HG02973 (cell line): Measurements from ENCODE around the gene NIT2.
"Not testable (repeated sequence)": the region's sequence is repeated elsewhere in the genome, so short reads cannot be mapped to it uniquely, and the experiment has no call there.

Experiments
- ATAC-seq: cut with Tn5 transposase; IDR thresholded peaks from one replicate; pipeline ENCODE4 v1.9.1; 2021; ENCODE audit warnings: moderate library complexity; ENCODE audit not compliant: unreplicated experiment

Gene NIT2

DNA sequence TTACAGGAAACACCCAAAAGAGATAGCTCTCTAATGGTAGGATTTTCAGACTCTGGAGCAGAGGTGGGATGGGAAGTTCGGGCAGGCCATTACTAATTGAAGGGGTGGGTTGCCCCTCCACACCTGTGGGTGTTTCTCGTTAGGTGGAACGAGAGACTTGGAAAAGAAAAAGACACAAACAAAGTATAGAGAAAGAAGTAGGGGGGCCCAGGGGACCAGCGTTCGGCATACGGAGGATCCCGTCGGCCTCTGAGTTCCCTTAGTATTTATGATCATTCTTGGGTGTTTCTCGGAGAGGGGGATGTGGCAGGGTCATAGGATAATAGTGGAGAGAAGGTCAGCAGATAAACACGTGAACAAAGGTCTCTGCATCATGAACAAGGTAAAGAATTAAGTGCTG lies 1.7 kb downstream of the NIT2 start:
- not testable (repeated sequence) for ATAC-seq

DNA sequence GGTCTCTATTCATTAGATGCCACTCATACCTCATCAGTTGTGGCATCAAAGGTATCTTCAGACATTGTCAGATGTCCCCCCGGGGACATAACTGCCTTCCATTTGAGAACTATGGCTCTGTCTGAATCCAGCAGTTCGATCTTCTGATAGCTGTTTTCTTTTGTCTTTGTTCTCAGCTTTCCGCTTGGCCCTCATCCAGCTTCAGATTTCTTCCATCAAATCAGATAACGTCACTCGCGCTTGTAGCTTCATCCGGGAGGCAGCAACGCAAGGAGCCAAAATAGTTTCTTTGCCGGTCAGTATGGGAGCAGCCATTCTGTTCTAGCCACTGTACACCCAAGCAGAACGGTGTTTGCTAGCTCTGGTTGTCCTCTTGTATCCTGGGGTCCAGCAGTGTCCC lies 4.4 kb downstream of the NIT2 start:
- ATAC-seq, result no peak

DNA sequence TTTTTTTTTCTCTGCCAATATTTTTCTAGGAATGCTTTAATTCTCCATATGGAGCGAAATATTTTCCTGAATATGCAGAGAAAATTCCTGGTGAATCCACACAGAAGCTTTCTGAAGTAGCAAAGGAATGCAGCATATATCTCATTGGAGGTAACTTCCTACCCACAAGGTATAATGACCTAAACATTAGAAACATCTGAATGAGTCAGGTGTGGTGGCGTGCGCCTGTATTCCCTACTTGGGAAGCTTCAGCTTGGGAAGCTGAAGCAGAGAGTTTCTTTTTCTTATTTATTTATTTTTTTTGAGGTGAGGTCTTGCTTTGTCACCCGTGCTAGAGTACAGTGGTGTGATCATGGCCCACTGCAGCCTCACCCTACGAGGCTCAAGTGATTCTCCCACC lies 5.2 kb downstream of the NIT2 start:
- no peak for ATAC-seq

DNA sequence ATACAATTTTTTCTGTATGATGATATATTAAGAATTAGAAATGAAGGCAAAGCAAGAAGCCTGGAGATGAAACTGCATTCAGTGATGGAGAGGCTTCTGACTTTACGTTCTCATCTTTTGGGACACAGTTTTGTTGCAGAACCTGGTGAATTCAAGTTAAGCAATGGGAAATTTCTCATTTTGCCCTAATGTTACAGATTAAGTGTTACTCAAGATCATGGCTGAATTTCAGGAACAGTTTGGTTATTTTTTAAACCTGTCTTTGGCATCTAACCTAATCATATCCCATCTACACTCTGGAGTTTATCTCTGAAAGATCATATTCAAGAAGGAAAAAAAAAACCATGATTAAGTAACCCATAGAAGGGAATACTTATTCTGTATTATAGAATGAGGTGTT lies 6.0 kb downstream of the NIT2 start:
- ATAC-seq, result no peak

DNA sequence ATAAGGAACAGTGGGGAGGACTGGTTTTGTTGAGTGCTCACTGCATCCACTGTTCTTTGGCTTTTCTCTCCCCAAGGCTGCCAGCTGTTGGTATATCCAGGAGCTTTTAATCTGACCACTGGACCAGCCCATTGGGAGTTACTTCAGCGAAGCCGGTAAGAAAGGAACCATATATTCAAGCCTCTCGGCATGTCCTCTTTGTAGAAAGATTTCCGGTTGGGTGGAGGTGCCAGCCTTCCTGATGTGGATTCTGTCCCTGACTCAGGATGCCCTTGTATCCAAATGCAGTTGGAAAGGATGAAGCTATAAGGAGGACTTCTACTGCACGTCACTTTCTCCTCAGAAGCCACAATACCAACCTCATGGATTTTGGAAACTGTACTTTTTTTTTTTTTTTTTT lies 14.2 kb downstream of the NIT2 start:
- no peak for ATAC-seq

DNA sequence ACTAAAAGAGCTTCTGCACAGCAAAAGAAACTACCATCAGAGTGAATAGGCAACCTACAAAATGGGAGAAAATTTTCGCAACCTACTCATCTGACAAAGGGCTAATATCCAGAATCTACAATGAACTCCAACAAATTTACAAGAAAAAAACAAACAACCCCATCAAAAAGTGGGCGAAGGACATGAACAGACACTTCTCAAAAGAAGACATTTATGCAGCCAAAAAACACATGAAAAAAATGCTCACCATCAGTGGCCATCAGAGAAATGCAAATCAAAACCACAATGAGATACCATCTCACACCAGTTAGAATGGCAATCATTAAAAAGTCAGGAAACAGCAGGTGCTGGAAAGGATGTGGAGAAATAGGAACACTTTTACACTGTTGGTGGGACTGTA lies 17.2 kb downstream of the NIT2 start:
- ATAC-seq, result not testable (repeated sequence)

DNA sequence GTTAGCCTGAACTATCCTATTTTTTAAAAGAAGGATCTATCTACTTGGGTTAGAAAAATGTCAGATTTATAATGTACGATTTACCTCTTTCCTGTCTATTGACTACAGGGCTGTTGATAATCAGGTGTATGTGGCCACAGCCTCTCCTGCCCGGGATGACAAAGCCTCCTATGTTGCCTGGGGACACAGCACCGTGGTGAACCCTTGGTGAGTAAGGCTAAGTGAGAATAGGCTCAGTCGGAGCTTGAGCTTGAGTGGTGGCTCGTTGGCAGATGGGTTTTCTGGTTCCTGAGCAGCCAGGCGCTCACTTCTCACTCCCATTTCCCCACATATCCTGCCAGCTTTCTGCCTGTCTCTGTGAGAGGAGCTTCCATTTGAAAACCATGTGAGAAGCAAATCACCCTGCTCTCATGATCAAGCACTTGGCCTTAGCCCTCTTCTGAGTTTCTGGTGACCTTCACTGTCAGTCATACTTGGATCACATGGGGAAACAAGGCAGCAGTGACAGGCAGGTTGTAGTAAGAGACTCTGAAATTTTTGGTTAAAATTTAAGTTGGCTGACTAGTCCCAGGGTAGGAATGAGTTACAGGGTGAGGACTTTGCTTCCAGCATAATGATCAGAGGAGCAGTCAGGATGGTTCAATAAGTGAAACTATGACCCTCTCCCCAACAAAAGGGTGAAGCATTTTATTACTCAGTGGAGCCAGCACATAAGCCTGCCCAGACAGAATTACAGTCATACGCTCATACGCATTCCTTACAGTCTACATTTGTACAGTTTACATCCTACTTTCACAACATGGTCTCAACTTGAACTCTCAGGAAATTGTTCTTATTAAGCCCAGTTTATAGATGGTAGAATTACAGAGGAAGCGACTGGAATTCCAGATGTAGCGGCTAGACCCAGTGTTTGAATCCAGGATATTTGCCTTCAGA lies 18.0 kb downstream of the NIT2 start:
- ATAC-seq, result no peak

DNA sequence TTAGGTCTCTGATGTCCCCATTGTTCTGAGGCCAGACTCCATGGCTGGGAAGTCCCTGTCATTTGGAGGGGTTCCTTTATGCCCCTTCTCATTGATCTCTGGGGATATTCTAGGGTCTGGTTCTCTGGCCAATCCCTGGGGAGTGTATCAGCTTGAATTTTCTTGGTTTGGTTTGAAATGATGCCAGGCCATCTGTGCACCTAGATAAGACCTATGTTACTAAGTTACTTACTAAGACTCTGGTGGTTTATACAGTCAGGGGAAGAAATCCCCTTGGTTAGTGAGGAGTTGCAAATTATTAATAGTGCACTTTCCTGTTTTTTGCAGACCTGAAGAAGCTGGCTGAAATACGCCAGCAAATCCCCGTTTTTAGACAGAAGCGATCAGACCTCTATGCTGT lies 20.3 kb downstream of the NIT2 start:
- no peak for ATAC-seq

DNA sequence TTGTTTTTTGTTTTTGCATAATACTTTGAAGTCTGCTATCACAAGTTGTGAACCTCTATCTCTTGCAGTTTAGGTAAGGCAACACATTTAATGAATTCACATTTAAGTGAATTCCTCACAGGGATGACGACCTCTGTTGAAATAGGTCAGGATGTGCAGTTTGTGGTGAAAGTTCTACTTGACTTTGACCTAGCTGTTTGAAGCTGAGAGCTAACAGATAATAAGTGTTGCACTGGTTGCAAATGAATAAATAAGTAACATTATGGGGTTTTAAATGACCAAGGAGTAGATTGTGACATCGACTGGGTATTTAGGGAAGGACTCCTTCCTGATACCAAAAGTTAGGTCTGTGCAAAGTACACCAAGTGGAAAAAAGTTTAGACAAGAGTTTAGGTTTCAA lies 23.9 kb downstream of the NIT2 start:
- ATAC-seq, result no peak

DNA sequence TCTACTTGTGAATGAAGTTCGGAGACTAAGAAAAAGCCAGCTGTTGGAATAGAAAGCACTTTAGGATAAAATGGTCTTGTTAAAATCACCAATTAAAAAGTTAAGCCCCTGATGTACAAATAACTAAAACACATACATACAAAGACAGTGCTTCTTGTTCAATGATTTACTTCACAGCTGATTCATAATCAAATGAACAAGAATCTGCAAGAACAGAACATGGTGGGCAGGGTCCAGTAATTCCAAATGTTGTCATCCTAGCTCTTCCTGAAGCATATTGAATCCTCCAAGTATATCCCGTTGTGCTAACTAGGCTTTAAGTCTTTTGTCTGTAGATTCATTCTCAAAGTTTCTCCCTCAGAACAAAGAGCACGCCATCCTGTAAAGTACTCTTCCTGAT lies 24.5 kb downstream of the NIT2 start:
- ATAC-seq, result no peak

DNA sequence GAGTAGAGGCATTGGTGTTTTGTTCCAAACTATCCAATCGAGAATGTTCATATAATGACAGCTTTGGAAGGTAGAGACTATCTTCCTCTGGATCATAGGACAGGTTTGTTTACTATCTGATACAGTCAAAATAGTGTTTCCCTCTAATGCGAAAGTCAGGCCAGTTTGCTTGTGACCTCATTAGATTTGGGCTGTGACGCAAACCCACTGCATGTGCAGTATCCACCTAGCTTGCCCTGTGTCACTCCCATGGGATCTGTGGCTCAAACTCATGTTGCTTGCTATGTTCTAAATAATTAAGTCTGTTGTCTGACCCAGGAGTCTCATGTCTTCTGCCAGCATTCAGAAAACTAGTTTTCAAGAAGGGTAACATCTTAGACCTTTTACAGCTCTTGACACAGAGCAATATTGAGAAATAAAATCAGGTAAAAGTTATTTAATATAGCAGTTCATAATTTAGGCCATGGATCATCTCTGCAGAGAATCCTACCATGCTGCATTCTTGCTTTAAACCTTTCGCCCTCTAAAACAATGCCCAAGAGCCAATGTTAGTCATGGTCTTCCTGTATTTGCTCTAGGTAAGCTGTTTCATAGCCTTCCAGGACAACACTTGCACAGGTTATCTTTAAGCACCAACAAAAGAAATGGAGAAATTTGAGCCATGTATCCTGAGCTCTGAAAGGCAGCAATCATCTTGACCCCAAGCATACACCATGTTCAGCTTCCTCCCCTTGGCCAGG lies 26.4 kb downstream of the NIT2 start:
- no peak for ATAC-seq

DNA sequence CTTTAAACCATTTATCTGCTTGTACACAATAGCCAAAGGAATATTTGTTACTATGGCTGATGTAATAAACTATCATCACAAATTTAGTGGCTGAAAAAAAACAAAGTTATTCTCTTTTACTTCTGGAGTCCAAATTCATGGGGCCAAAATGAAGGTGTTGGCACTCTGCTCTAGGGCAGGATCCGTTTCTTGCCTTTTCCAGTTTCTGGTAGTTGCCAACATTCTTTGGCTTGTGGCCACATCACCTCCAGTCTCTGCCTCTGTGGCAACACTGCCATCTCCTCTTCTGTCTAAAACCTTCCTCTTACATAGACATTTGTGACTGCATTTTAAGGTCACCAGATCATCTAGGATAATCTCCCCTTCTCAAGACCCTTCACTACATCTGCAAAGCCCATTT lies 27.3 kb downstream of the NIT2 start:
- no peak for ATAC-seq

DNA sequence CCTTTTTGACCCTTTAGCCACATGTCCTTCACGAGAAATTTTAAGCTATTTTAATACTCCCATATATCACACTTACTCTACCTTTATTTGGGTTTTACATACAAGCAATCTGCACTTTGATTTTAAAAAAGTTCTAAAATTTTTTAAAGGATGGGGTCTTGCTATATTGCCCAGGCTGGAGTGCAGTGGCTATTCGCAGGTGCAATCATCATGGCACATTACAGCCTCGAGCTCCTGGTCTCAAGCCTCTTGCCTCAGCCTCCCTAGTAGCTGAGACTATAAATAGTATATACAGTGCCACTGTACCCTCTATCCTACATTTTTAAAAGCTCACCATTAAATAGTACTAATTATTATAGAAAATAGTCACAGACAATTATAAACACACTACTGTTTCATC lies 29.9 kb downstream of the NIT2 start:
- no peak for ATAC-seq

DNA sequence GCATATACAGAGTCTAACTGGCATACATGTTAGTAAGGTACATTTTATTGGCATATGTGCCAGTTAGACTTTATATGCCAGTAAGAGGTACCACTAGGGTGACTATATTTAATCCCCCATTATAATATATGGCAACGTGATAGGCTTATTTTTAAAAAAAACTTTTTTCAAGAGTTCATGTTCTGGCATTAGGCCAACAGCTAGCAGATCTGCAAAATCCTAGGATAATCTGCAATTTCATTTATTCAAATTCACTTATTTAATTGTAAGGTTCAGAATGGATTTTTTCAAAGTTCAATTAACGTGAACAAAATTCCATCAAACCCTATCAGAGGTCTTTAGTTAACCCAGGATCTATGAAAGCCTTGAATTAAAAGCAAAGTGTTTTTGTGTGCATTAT lies 31.9 kb downstream of the NIT2 start:
- ATAC-seq, result no peak

DNA sequence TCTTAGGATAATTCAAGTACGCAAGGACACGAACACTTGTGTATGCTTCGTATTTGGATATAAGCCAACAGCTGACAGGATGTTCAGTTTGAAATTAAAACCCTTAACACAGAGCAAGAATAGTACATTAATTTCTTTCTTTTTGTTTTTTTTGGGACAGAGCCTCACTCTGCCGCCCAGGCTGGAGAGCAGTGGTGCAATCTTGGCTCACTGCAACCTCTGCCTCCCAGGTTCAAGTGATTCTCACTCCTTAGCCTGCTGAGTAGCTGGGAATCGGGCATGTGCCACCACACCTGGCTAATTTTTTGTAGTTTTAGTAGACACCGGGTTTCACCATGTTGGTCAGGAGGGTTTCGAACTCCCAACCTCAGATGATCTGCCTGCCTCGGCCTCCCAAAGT lies 33.9 kb downstream of the NIT2 start:
- no peak for ATAC-seq

DNA sequence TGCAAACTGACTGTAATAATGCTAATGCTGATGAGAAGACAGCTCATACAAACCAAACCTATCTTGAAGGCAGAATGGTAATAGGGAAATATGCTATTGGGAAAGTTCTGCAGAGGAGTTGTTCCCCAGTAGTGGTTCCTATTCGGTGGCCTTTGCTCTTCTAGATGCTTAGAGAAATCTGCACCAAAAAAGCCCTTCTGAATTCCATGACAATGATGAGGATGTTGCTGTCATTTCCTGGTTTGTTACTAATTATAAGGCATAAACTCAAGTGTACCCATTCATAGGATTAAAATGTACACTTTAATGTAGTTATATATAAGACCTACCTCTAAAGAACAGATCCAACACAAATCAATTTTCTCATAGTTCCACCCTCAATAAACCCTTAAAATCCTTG lies 36.2 kb downstream of the NIT2 start:
- no peak for ATAC-seq

DNA sequence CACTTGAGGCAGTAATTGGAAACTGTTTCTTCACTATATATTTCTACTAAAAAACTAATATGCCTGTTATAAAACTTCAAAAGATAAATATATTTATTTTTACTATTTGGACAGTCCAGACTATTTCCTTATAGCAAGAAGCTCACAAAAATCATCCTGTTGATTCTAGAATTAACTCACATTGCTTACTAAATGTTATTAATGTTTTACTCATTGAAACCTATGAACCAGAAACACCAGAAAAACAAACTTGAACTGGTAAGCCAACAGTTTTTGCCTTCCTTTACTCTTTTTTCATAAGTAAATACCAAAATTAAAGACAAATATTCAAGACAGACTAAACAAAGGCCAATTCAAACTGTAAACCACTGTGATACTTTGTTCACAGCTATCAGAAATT lies 40.0 kb downstream of the NIT2 start:
- ATAC-seq, result no peak

DNA sequence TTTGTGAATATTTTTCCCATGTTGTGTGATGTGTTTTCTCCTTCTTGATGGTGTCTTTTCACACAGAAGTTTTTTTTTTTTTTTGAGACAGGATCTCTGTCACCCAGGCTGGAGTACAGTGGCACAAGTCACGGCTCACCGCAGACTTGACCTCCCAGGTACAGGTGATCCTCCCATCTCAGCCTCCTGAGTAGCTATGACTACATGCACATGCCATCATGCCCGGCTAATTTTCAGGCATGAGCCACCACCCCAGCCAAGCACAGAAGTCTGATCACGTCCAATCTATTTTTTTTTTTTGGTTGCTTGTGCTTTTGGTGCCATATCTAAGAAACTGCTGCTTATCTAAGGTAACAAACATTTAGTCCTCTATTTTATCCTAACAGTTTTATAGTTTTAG lies 41.7 kb downstream of the NIT2 start:
- no peak for ATAC-seq

DNA sequence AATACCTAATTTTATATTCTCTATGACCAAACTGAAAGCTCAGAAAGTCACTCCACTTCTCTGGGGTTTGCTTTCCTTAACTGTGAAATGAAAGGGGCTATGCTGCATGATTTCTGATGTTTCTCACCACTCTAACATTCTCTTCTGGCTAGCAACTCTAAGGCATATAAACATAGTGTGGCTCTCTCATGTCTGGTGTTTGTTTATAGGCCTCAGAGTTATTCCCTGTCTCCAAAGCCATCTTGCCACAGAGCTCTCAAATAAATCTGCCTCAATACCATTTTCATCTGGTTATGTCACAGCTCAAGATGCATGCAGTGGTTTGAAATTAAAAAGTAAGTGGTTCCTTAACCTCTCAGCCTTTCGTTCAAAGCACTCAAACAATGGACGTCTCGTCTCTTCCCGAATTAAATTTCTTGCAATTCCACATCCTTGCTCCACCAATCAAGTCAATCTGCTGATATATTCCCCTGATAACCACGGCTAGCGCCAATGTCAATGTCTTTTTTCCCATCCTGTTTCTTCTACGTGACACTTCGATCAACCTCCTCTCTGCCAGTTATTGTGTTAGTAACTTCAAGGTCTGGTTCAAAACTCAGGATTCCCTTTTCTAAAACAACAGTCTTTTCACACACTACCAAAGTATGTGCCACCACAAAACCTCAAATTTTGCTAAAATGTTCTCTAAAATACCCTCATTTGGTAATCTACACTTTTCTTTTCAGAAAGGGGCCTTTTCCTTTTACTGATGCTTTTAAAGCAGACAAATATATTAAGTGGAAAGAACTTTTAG lies 50.4 kb downstream of the NIT2 start:
- no peak for ATAC-seq

DNA sequence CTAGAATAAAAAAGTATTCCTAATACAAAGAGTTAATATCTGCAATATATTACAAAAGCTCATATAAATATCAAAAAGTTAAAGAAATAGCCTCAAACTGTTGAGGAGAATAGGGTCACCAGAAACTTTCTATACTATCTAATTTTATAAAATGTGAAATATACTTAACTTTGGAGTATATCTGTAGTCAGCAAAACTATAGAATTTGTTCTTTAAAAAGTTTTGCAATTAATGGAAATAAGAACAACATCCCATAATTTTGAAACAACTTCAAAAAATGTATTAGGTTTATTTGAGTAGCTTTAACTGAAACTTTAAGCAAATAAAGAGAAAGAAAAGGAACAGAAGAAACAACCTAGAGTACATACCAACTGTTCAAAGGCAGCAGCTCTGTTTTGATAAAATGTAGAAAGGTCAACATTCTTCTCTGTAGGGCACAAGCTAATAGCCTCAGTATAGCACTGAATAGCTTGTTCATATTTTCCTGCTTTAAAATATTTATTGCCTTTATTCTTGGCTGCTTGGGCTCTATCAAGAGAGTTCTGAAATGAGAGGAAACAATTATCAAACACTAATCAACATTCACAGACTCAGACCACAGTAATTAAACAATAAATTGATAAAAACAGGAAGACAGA lies 52.0 kb downstream of the NIT2 start:
- no peak for ATAC-seq

DNA sequence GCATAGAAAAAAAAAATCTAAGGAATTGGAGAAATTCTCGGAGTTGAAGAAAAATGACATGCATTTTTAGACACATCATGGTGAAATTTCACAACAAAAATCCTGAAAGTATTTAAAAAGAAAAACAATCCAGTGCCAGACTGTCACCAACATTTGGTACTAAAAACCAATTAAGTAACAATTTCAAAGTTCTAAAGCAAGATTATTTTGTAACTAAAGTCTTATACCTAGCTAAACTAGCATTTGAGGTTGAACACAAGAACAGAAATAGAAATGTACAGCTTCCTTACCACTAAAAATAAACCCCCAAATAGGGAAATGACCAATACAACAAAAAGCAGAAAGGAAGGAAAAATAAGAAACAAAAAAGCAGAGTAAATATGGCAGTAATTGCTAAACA lies 54.5 kb downstream of the NIT2 start:
- no peak for ATAC-seq
